Choroid plexus epithelial cell (primary cell): ENCODE measurements around the gene TMEM26.
"Not testable (repeated sequence)": the region's sequence is repeated elsewhere in the genome, so short reads cannot be mapped to it uniquely, and the experiment has no call there.

ENCODE experiments used
- DNase-seq: peaks from one replicate; pipeline ENCODE4 v3.0.0-alpha.2; 2010; ENCODE audit warnings: low read depth
- H3K4me3 ChIP-seq: 2 replicates; pipeline ENCODE4 v1.5.1; 2011; ENCODE audit warnings: low read depth, mild to moderate bottlenecking, control low read depth, low read length, moderate library complexity
- CTCF ChIP-seq: conservative IDR thresholded peaks from 2 replicates; pipeline ENCODE4 v1.5.1; 2011; ENCODE audit warnings: low read depth, mild to moderate bottlenecking, control low read depth, inconsistent platforms, low read length, moderate library complexity

Gene TMEM26

GRCh38 chr10:61390851-61391250 lies 62.3 kb downstream of the TMEM26 start:
- no peak for DNase-seq
- no peak for TF ChIP-seq CTCF
- H3K4me3 ChIP-seq: no peak overlapping the region

DNA sequence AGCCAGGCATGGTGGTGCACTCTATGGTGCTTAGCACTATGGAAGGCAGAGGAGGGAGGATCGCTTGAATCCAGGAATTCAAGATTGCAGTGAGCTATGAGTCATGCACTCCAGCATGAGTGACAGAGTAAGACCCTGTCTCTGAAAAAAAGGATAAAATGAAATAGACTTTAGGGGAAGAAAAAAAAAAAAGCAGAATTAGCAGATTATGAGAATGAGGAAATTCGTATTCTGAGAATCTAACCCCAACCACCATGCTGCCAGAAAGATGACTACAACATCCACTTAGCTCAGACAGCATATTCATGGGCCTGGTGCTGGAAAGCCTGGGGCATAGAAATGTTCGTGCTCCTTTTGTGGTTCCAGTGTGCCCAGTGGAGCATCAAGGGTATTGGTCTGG lies 63.3 kb downstream of the TMEM26 start:
- no peak for DNase-seq
- no peak for TF ChIP-seq CTCF
- H3K4me3 ChIP-seq: no peak overlapping the region

DNA sequence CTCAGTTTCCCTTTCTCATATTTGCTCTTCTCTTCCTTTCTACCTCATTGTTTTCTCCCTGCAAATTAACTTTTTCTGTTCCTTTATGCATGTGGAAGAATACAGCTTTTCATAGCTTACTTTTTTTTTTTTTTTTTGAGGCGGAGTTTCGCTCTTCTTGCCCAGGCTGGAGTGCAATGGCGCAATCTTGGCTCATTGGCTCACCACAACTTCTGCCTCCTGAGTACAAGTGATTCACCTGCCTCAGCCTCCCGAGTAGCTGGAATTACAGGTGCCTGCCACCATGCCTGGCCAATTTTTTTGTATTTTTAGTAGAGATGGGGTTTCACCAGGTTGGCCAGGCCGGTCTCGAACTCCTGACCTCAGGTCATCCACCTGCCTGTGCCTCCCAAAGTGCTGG lies 64.2 kb downstream of the TMEM26 start:
- not testable (repeated sequence) for H3K4me3 ChIP-seq, DNase-seq

DNA sequence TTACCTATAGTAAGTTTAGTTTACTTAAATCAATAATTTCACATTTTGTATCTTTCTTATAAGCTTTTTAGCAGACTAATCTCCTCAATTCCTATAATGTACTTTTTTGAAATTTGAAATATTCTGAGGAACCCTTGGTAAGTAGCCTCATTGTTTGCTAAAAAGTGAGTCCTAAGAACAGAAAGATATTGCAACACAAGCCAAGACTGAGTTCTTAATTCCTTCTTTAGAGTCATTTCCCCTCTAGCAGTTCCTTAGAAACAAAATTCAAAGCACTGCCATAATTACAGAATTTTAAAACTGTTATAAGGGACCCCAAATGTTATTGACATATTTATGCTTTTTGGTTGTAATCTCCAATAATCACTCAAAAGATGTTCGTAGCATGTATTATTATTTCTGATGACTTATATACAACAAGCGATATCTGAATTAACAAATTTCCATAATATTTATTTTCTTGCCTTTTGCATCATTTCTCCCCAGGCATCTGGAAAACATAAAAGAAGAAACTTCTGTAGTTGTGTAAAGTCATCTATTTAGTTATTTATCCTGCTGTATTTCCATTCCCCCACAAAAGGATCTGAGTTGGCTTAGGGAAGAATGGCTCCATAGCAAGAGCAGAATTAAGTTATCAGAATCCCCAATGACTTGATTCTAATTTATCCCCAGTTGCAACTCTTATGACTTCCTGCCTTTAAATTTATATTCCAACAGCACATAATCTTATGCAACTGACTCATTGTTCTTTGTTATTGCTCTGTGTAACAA lies 67.8 kb downstream of the TMEM26 start:
- DNase-seq: no peak
- no peak overlapping the region for H3K4me3 ChIP-seq
- no peak for TF ChIP-seq CTCF

- not testable (repeated sequence) for H3K4me3 ChIP-seq, DNase-seq
Measured at GRCh38 chr10:61381153-61381552, 72.0 kb downstream of the TMEM26 start.

GRCh38 chr10:61378865-61379264 lies 74.3 kb downstream of the TMEM26 start:
- no peak overlapping the region for H3K4me3 ChIP-seq
- no peak for TF ChIP-seq CTCF

GRCh38 chr10:61376908-61377368 lies 76.2 kb downstream of the TMEM26 start:
- H3K4me3 ChIP-seq: no peak overlapping the region
- DNase-seq: no peak
- TF ChIP-seq CTCF: no peak

More at GRCh38 chr10:61378865-61379264, 74.3 kb downstream of the TMEM26 start:
- no peak for DNase-seq

GRCh38 chr10:61376377-61376776 lies 76.8 kb downstream of the TMEM26 start:
- no peak overlapping the region for H3K4me3 ChIP-seq
- no peak for TF ChIP-seq CTCF
- DNase-seq: no peak
